22Rv1 (cell line): ENCODE measurements around the gene PCBP4.

Source experiments
- CTCF ChIP-seq: fragments of 450-650 bp; IDR thresholded peaks from 2 replicates; pipeline ENCODE4 v1.5.1; 2017; ENCODE audit warnings: mild to moderate bottlenecking
- ZFX ChIP-seq: fragments of 450-650 bp; IDR thresholded peaks from 2 replicates; pipeline ENCODE4 v1.6.1; 2017; ENCODE audit warnings: antibody characterized with exemption, borderline replicate concordance

- TF ChIP-seq ZFX (no peak), CTCF (no peak)
Observed at GRCh38 chr3:51940648-51941462, 26.4 kb downstream of the PCBP4 start.
